ENCODE measurements around the gene DCC. TPM values are rescaled to one million over a fixed set of nuclear protein-coding genes. Genes with fewer than 3 reads are reported as not detected.

DCC gene
- total and polyA plus RNA-seq, 2 experiments from 2014 or later, result 0.53 to 0.73 TPM

GRCh38 chr18:53268455-53268854 is 928.5 kb downstream of the DCC start:
- Histone ChIP-seq H3K27me3 (ENCODE audit: insufficient read depth) (no peaks in the 10 kb centered on the region), H3K79me2 (replicated peaks; ENCODE audit: insufficient read depth) (no peaks in the 10 kb centered on the region), H4K20me1 (replicated peaks; ENCODE audit: insufficient read depth) (no peaks in the 10 kb centered on the region), H2AFZ (no peak overlapping the region), H3K9me2 (ENCODE audit: insufficient read depth) (no peaks in the 10 kb centered on the region), H3K4me2 (no peak overlapping the region), H3K4me1 (ENCODE audit: insufficient read depth) (no peaks in the 10 kb centered on the region), H3F3A (replicated peaks; ENCODE audit: low read depth) (no peaks in the 10 kb centered on the region), H3K36me3 (ENCODE audit: insufficient read depth) (no peaks in the 10 kb centered on the region), H3K4me3 (no peak overlapping the region), H3K27ac (ENCODE audit: low read depth) (no peak overlapping the region)
- ATAC-seq, result no peak
- Mint-ChIP-seq H3K27me3 (ENCODE audit: insufficient read depth, low read depth, poor library complexity) (peaks cover 2% of the 10 kb centered on the region), H3K4me3 (no peak overlapping the region), H3K27ac (no peak overlapping the region), H3K9me3 (no peaks in the 10 kb centered on the region), H3K4me1 (peaks cover 4% of the 10 kb centered on the region), H3K36me3 (ENCODE audit: low read depth) (no peaks in the 10 kb centered on the region)
- peak; percentile 10 for DNase-seq (ENCODE audit: low spot score)
- TF ChIP-seq REST (IDR thresholded peaks at IDR 0.05; ENCODE audit: unreplicated experiment), result peak; percentile 59
- TF ChIP-seq ETS1 (IDR thresholded peaks at IDR 0.05), result no peak

GRCh38 chr18:53281406-53281805 is 941.4 kb downstream of the DCC start:
- ATAC-seq, result no peak
- Mint-ChIP-seq H3K4me3 (no peak overlapping the region), H3K27ac (peak overlapping the region; percentile 72; the same call in 1 of the 2 replicates), H3K27me3 (ENCODE audit: insufficient read depth, low read depth, poor library complexity) (peaks cover 4% of the 10 kb centered on the region), H3K36me3 (ENCODE audit: low read depth) (peaks cover 5% of the 10 kb centered on the region; the same call in 2 of the 3 replicates), H3K9me3 (peaks cover 7% of the 10 kb centered on the region; the same call in 2 of the 3 replicates), H3K4me1 (no peaks in the 10 kb centered on the region)
- TF ChIP-seq CREB1 (CRISPR knock-in tag; IDR thresholded peaks at IDR 0.05; ENCODE audit: low read depth) (no peak), POLR2AphosphoS5 (IDR thresholded peaks at IDR 0.05; ENCODE audit: low read depth) (no peak), REST (IDR thresholded peaks at IDR 0.05; ENCODE audit: unreplicated experiment) (no peak), JUNB (IDR thresholded peaks at IDR 0.05; ENCODE audit: unreplicated experiment) (no peak), EZH2phosphoT487 (IDR thresholded peaks at IDR 0.05; ENCODE audit: unreplicated experiment) (no peak), CTCF (conservative IDR thresholded peaks at IDR 0.05; ENCODE audit: low read depth in 2 of 2) (no peak), ZNF331 (CRISPR knock-in tag; IDR thresholded peaks at IDR 0.05; ENCODE audit: low read depth) (no peak), ETS1 (IDR thresholded peaks at IDR 0.05) (no peak), EZH2 (IDR thresholded peaks at IDR 0.05; ENCODE audit: low read depth, unreplicated experiment) (no peak)
- no peaks in the 10 kb centered on the region for H3K79me2 ChIP-seq (replicated peaks; ENCODE audit: insufficient read depth)
- H2AFZ ChIP-seq, result no peak overlapping the region
- H3K9me2 ChIP-seq (ENCODE audit: insufficient read depth), result no peaks in the 10 kb centered on the region
- H3K4me1 ChIP-seq (ENCODE audit: insufficient read depth), result no peaks in the 10 kb centered on the region
- H3F3A ChIP-seq (replicated peaks; ENCODE audit: low read depth), result no peaks in the 10 kb centered on the region
- no peaks in the 10 kb centered on the region for H3K27me3 ChIP-seq (ENCODE audit: insufficient read depth)
- no peak overlapping the region for H3K4me3 ChIP-seq
- no peak overlapping the region for H3K4me2 ChIP-seq
- no peaks in the 10 kb centered on the region for H3K36me3 ChIP-seq (ENCODE audit: insufficient read depth)
- H4K20me1 ChIP-seq (replicated peaks; ENCODE audit: insufficient read depth), result no peaks in the 10 kb centered on the region
- no peak for DNase-seq (ENCODE audit: low spot score)
- H3K27ac ChIP-seq (ENCODE audit: low read depth), result no peak overlapping the region

Measured in GM23338 (cell line).